T-helper 2 cell (primary cell): ENCODE results near the gene EFNA4.
A peak's percentile ranks its signal among the peaks of the same experiment; 100 is the strongest.

ENCODE experiments used
- DNase-seq, 5 experiments: peaks; one replicate each; pipeline versions ENCODE4 v3.0.0 to v3.0.0-alpha.2; 2012 to 2022

EFNA4 gene

GRCh38 chr1:155033524-155033923 is 30.0 kb upstream of the EFNA4 start, which contains the start of the genes DCST1 and DCST2:
TSS of gene DCST1 (plus strand) at chr1:155033824. CDS start at chr1:155034037, 213 bp downstream.
TSS of gene DCST2 (minus strand) at chr1:155033781. CDS start at chr1:155033701, 80 bp downstream.
- no peak for DNase-seq

GRCh38 chr1:155034318-155035208 is 29.0 kb upstream of the EFNA4 start:
- no peak for DNase-seq

GRCh38 chr1:155035936-155036335 is 27.6 kb upstream of the EFNA4 start:
- DNase-seq, result no peak

- DNase-seq, result no peak
Measured at GRCh38 chr1:155037043-155037442, 26.5 kb upstream of the EFNA4 start.

GRCh38 chr1:155037851-155038441 is 25.6 kb upstream of the EFNA4 start:
- DNase-seq, result no peak

- DNase-seq, result no peak
Measured at GRCh38 chr1:155038602-155039307, 24.8 kb upstream of the EFNA4 start.

- DNase-seq, result no peak
Measured at GRCh38 chr1:155039308-155039669, 24.3 kb upstream of the EFNA4 start.

GRCh38 chr1:155040358-155041093 is 23.0 kb upstream of the EFNA4 start:
- DNase-seq, result no peak

- no peak for DNase-seq
Measured at GRCh38 chr1:155042789-155043188, 20.8 kb upstream of the EFNA4 start.

- no peak for DNase-seq
Measured at GRCh38 chr1:155043301-155043702, 20.2 kb upstream of the EFNA4 start.

GRCh38 chr1:155043793-155044192 is 19.7 kb upstream of the EFNA4 start:
- no peak for DNase-seq

- DNase-seq, result no peak
Measured at GRCh38 chr1:155044365-155044764, 19.2 kb upstream of the EFNA4 start.

- peak in 4 of 5 experiments; percentile 17 to 73 (median 42) for DNase-seq
Measured at GRCh38 chr1:155044812-155045657, 18.5 kb upstream of the EFNA4 start.

GRCh38 chr1:155048449-155049334 is 14.8 kb upstream of the EFNA4 start:
- DNase-seq, result no peak

- DNase-seq, result no peak
Measured at GRCh38 chr1:155049651-155050559, 13.6 kb upstream of the EFNA4 start.

- peak; percentile 66 to 80 (median 71) for DNase-seq
Measured at GRCh38 chr1:155050560-155051341, 12.8 kb upstream of the EFNA4 start, which contains the start of gene ADAM15. TSS of gene ADAM15 (plus strand) at chr1:155051316. CDS start at chr1:155051387, 71 bp downstream.

GRCh38 chr1:155051342-155051776 is 12.2 kb upstream of the EFNA4 start:
- no peak for DNase-seq

- peak in 3 of 5 experiments; percentile 18 to 72 (median 32) for DNase-seq
Measured at GRCh38 chr1:155051777-155052398, 11.7 kb upstream of the EFNA4 start.
